C4-2B (cell line): ENCODE measurements around the gene SERPINE3.

Experiments
- CTCF ChIP-seq: fragments of 450-650 bp; conservative IDR thresholded peaks from 2 replicates; pipeline ENCODE4 v1.5.1; 2017; ENCODE audit warnings: mild to moderate bottlenecking
- ZFX ChIP-seq: fragments of 450-650 bp; IDR thresholded peaks from 2 replicates; pipeline ENCODE4 v1.6.1; 2017

- TF ChIP-seq CTCF (no peak), ZFX (no peak)
Measured at GRCh38 chr13:51308781-51309180, 30.7 kb upstream of the SERPINE3 start.
